ENCODE data around the gene RAD51. TPM values are rescaled to one million over a fixed set of nuclear protein-coding genes. Genes with fewer than 3 reads are reported as not detected.

Gene RAD51
- total and polyA plus RNA-seq, 8 donors = 0.58 to 3.5 (median 2.0) TPM; not detected in 2

DNA sequence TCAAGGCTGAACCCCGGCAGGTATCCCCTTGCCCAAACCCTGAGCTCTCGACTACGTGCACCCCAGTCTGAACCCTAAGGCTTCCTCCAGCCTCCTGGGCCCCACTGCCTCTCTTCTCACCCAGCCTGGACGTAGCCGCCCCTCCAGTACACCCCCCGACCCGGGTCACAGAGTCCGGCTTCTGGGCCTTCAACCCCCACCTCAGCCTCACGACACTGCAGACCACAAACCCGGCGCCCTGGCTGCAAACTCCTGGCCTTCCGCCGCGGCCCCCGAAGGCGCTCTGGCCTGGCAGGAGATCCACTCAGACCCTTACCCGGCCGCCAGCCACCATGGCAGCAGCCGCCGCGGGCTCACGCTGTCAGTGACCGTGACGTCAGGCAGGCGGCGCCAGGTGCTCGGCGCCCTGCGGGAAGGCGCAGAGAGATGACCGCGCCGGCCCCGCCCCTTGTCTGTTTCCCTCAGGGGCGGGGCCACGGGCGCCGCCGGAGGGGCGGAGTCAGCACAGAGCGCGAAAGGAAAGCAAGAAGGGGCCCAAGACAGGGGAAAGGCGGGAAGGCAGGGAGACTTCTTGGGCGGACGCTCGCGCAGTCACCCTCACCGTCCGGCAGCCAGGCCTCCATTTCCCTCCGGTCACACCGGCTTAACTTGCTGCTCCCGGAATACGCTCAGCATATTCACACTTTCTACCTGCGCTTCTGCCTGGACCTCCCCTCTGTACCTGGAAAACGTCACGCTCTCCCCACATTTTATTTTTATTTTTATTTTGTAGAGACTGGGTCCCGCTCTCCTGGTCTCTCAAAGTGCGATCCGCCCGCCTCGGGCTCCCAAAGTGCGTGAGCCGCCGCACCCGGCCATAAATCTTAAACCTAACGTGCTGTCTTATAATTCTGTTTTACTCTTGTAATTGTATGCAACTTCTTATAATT is 60.2 kb downstream of the RAD51 start, which contains the start of gene RMDN3:
RMDN3 (minus strand) TSS at position 372 of the 929 bp plus-strand sequence. CDS start 471 bp downstream, outside the sequence.
- Histone ChIP-seq H3K27ac (peak within 1 kb of the TSS; percentile 85 to 91 (median 88)), H3K36me3 (peaks cover 9 to 30% (median 21%) of the 10 kb centered on the region in 4 donors), H3K9me3 (no peaks in the 10 kb centered on the region), H3K4me3 (peak within 1 kb of the TSS; percentile 70 to 93 (median 82)), H3K27me3 (no peaks in the 10 kb centered on the region), H3K4me1 (peaks cover 18 to 41% (median 30%) of the 10 kb centered on the region in 4 donors)
- intact Hi-C loops (cut with DNase I; ENCODE audit: low total_unique reads) = no loop called here
- WGBS, 5 donors = 1 to 2% (median 1%) methylated on average over 28 to 66 of the region's 66 CpGs
- peak; percentile 94 to 98 for DNase-seq
- TF ChIP-seq POLR2AphosphoS5 (IDR thresholded peaks at IDR 0.05) = peak; percentile 60 to 93 (median 77)
- TF ChIP-seq, protein P1, sequence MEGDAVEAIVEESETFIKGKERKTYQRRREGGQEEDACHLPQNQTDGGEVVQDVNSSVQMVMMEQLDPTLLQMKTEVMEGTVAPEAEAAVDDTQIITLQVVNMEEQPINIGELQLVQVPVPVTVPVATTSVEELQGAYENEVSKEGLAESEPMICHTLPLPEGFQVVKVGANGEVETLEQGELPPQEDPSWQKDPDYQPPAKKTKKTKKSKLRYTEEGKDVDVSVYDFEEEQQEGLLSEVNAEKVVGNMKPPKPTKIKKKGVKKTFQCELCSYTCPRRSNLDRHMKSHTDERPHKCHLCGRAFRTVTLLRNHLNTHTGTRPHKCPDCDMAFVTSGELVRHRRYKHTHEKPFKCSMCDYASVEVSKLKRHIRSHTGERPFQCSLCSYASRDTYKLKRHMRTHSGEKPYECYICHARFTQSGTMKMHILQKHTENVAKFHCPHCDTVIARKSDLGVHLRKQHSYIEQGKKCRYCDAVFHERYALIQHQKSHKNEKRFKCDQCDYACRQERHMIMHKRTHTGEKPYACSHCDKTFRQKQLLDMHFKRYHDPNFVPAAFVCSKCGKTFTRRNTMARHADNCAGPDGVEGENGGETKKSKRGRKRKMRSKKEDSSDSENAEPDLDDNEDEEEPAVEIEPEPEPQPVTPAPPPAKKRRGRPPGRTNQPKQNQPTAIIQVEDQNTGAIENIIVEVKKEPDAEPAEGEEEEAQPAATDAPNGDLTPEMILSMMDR (IDR thresholded peaks at IDR 0.05) = peak in 2 of 7 experiments; percentile 9 to 14
- TF ChIP-seq EP300 (IDR thresholded peaks at IDR 0.05) = no peak
- peak in 1 of 4 donors; percentile 57 for TF ChIP-seq POLR2A (IDR thresholded peaks at IDR 0.05)

- Histone ChIP-seq H3K27me3 (no peaks in the 10 kb centered on the region), H3K27ac (peak overlapping the region in 4 of 5 donors; percentile 85 to 89 (median 87)), H3K36me3 (peaks cover 9 to 23% (median 15%) of the 10 kb centered on the region in 4 donors), H3K4me1 (peaks cover 18 to 39% (median 32%) of the 10 kb centered on the region in 4 donors), H3K4me3 (peak overlapping the region; percentile 70 to 93 (median 82)), H3K9me3 (no peaks in the 10 kb centered on the region)
- 55 to 66% (median 61%) methylated on average over 10 of the region's 10 CpGs for WGBS, 5 donors
- TF ChIP-seq, protein P1 (IDR thresholded peaks at IDR 0.05) = no peak
- DNase-seq = no peak
- intact Hi-C loops (cut with DNase I; ENCODE audit: low total_unique reads) = no loop called here
Measured at GRCh38 chr15:40755812-40756208, 60.8 kb downstream of the RAD51 start.

DNA sequence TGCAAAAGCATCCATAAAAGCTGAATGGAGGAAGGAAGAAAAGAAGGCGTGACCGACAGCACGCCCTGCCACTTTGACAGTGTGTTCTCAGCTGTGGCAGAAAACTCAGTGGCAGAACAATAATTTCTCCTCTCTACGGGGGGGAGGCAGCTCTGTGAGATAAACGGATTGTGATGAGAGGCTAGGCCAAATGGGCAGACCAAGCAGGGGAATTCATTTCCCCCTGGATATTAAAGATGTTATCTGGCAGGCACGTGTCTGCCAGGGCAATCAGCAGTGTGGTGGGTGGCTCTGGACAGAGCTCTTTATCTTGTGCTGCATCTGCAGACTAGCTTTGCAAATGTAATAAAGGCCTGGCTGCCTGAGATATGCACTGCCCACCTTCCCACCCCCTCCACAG is 62.0 kb downstream of the RAD51 start:
- Histone ChIP-seq H3K27me3 (no peaks in the 10 kb centered on the region), H3K4me1 (peaks cover 18 to 43% (median 35%) of the 10 kb centered on the region in 4 donors), H3K36me3 (peaks cover 1 to 12% (median 3%) of the 10 kb centered on the region in 4 donors), H3K9me3 (no peaks in the 10 kb centered on the region), H3K27ac (no peak overlapping the region), H3K4me3 (no peak overlapping the region)
- TF ChIP-seq, protein P1 (IDR thresholded peaks at IDR 0.05) = no peak
- no peak for TF ChIP-seq POLR2AphosphoS5 (IDR thresholded peaks at IDR 0.05)
- TF ChIP-seq POLR2A (IDR thresholded peaks at IDR 0.05) = no peak
- intact Hi-C loops (cut with DNase I; ENCODE audit: low total_unique reads) = no loop called here
- DNase-seq = peak in 1 of 2 donors; percentile 53
- 37 to 48% (median 46%) methylated on average over 6 of the region's 6 CpGs for WGBS, 5 donors

DNA sequence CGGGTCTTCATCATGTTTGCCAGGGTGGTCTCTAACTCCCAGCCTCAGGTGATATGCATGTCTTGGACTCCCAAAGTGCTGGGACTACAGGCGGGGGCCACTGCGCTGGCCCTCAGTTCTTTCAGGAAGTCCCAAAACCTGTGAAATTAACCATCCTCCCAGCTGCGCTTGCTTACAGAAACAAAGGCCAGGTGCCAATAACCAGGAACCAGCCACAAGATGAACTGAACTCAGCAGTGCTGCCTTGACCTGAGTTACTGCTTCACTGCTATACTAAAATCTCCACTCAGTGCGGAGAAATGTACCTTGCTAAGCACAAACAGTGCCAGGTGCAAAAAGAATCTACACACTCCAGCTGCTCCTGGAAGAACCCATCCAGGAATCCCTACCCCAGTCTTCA is 65.0 kb downstream of the RAD51 start:
- no peak overlapping the region for H3K4me3 ChIP-seq
- H3K27ac ChIP-seq = no peak overlapping the region
- DNase-seq = no peak
- H3K27me3 ChIP-seq = no peaks in the 10 kb centered on the region
- H3K36me3 ChIP-seq = no peaks in the 10 kb centered on the region
- WGBS, 5 donors = 85 to 94% (median 90%) methylated on average over 5 of the region's 5 CpGs
- H3K4me1 ChIP-seq = peaks cover 25 to 43% (median 37%) of the 10 kb centered on the region in 4 donors
- TF ChIP-seq POLR2A (IDR thresholded peaks at IDR 0.05) = no peak
- TF ChIP-seq POLR2AphosphoS5 (IDR thresholded peaks at IDR 0.05) = no peak
- TF ChIP-seq, protein P1 (IDR thresholded peaks at IDR 0.05) = no peak
- no peak for TF ChIP-seq EP300 (IDR thresholded peaks at IDR 0.05)
- no peaks in the 10 kb centered on the region for H3K9me3 ChIP-seq
- intact Hi-C loops (cut with DNase I; ENCODE audit: low total_unique reads) = no loop called here
